ENCODE data around the gene CCDC174. TPM values are rescaled to one million over a fixed set of nuclear protein-coding genes. Genes with fewer than 3 reads are reported as not detected.

The CCDC174 gene
- total RNA-seq, 1 donor from 2014 or later = 22.9 TPM

DNA sequence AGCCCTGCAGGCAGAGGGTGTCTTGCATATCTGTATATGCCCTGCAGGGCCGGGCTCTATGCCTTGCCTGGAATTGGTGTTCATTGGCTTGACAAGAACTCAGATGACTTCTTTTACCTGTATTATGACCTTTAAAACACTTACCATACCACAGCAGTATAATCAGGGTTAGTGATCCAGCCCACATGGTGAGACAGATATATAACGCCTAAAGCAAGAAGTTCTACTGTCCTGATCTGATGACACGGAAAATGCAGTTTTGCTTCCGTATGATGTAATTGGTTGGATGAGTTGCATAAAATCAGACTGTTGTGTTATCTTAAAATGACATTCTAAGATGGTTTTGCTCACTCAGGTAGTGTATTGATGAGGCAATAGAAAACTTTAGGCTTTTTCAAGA, 9.4 kb downstream of the CCDC174 start:
- Mint-ChIP-seq H3K27me3 (ENCODE audit: unreplicated experiment) (no peaks in the 10 kb centered on the region), H3K9me3 (ENCODE audit: unreplicated experiment) (no peaks in the 10 kb centered on the region), H3K27ac (ENCODE audit: unreplicated experiment) (no peak overlapping the region), H3K36me3 (ENCODE audit: low read depth, unreplicated experiment) (peaks cover 50% of the 10 kb centered on the region), H3K4me1 (ENCODE audit: unreplicated experiment) (peaks cover 5% of the 10 kb centered on the region), H3K4me3 (ENCODE audit: unreplicated experiment) (peak overlapping the region; percentile 71)
- no peak for TF ChIP-seq CTCF (IDR thresholded peaks at IDR 0.05; ENCODE audit: unreplicated experiment)
- no peak for DNase-seq (ENCODE audit: low spot score)

- Mint-ChIP-seq H3K4me3 (ENCODE audit: unreplicated experiment) (no peak overlapping the region), H3K4me1 (ENCODE audit: unreplicated experiment) (no peaks in the 10 kb centered on the region), H3K27ac (ENCODE audit: unreplicated experiment) (no peak overlapping the region), H3K36me3 (ENCODE audit: low read depth, unreplicated experiment) (peaks cover 39% of the 10 kb centered on the region), H3K27me3 (ENCODE audit: unreplicated experiment) (no peaks in the 10 kb centered on the region), H3K9me3 (ENCODE audit: unreplicated experiment) (no peaks in the 10 kb centered on the region)
- TF ChIP-seq CTCF (IDR thresholded peaks at IDR 0.05; ENCODE audit: unreplicated experiment) = no peak
- DNase-seq (ENCODE audit: low spot score) = no peak
These were observed 12.0 kb downstream of the CCDC174 start for GRCh38 chr3:14663396-14664135.

DNA sequence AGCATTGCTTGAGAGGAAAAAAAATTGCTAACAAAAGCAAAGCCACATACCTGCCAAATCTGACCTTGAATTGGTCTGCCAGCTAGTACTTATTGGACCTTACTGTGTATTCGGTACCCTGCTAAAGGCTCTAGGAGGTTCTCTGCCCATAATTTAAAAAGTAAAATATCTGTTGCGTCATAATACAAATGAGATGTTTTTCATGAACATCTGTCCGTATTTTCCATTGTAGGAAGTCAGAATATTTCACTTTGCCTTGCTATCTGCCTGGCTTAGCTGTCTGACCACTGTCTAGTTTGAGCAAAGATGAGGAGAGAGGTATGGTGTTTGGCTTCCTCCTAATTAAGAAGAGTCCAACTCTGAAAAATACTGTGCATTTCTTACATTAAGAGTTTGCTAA, 12.6 kb downstream of the CCDC174 start:
- no peak overlapping the region for H3K4me3 Mint-ChIP-seq (ENCODE audit: unreplicated experiment)
- H3K9me3 Mint-ChIP-seq (ENCODE audit: unreplicated experiment) = no peaks in the 10 kb centered on the region
- no peak for DNase-seq (ENCODE audit: low spot score)
- no peak for TF ChIP-seq CTCF (IDR thresholded peaks at IDR 0.05; ENCODE audit: unreplicated experiment)
- H3K27me3 Mint-ChIP-seq (ENCODE audit: unreplicated experiment) = no peaks in the 10 kb centered on the region
- H3K27ac Mint-ChIP-seq (ENCODE audit: unreplicated experiment) = no peak overlapping the region
- no peaks in the 10 kb centered on the region for H3K4me1 Mint-ChIP-seq (ENCODE audit: unreplicated experiment)
- H3K36me3 Mint-ChIP-seq (ENCODE audit: low read depth, unreplicated experiment) = peaks cover 35% of the 10 kb centered on the region

DNA sequence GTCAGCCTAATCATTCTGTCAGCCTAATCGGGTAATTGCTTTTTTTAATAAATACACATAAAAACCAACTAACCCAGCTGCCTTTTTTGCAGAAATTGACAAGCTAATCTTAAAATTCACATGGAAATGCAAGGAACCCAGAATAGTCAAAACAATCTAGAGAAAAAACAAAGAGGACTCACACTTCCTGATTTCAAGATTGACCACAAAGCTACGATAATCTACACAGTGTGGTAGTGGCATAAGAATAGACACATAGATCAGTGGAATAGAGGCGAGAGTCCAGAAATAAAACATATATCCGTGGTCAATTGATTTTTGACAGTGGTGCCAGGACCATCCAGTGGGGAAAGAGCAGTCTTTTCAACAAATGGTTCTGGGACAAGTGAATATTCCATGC, 21.0 kb downstream of the CCDC174 start:
- TF ChIP-seq CTCF (IDR thresholded peaks at IDR 0.05; ENCODE audit: unreplicated experiment) = no peak
- Mint-ChIP-seq H3K36me3 (ENCODE audit: low read depth, unreplicated experiment) (peaks cover 20% of the 10 kb centered on the region), H3K27ac (ENCODE audit: unreplicated experiment) (peak overlapping the region; percentile 59), H3K9me3 (ENCODE audit: unreplicated experiment) (no peaks in the 10 kb centered on the region), H3K4me3 (ENCODE audit: unreplicated experiment) (no peak overlapping the region), H3K27me3 (ENCODE audit: unreplicated experiment) (peaks cover 2% of the 10 kb centered on the region), H3K4me1 (ENCODE audit: unreplicated experiment) (peaks cover 30% of the 10 kb centered on the region)
- no peak for DNase-seq (ENCODE audit: low spot score)

DNA sequence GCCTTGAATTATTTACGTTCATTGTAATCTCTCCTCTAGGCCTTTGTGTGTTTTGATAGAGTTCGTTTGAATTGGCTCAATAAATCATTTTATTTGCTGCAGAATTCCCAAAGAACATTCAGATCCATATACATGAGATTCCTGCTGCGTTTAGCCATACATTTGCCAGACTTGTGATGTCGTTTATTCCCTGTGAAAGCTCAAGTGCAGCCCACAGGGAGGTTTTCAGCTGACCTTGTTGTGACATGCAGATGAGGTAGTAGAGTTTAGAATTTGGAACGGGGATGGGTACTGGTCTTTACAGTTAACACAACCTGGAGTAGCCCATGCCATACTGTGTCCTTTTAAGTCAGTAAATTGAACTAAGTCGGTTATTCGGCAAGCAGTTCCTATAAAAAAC, 23.3 kb downstream of the CCDC174 start, which contains the start of gene C3orf20:
Gene C3orf20 (plus strand): TSS at position 301 of the 400 bp plus-strand sequence. CDS start 7,573 bp downstream, outside the sequence.
- peaks cover 19% of the 10 kb centered on the region for H3K36me3 Mint-ChIP-seq (ENCODE audit: low read depth, unreplicated experiment)
- H3K4me3 Mint-ChIP-seq (ENCODE audit: unreplicated experiment) = peak within 1 kb of the TSS; percentile 17
- no peak for DNase-seq (ENCODE audit: low spot score)
- H3K27ac Mint-ChIP-seq (ENCODE audit: unreplicated experiment) = no peak within 1 kb of the TSS
- peaks cover 6% of the 10 kb centered on the region for H3K27me3 Mint-ChIP-seq (ENCODE audit: unreplicated experiment)
- no peak for TF ChIP-seq CTCF (IDR thresholded peaks at IDR 0.05; ENCODE audit: unreplicated experiment)
- peaks cover 38% of the 10 kb centered on the region for H3K4me1 Mint-ChIP-seq (ENCODE audit: unreplicated experiment)
- no peaks in the 10 kb centered on the region for H3K9me3 Mint-ChIP-seq (ENCODE audit: unreplicated experiment)
